Activated effector memory CD4-positive, alpha-beta T cell treated with anti-CD3 and anti-CD28 coated beads, Interleukin-2, amount 50 U/mL, for 16 hours (primary cell): Measurements from ENCODE around the gene SETD5.

Source experiments
- DNase-seq: peaks from one replicate; pipeline ENCODE4 v3.0.0-alpha.2; 2020

Gene SETD5

DNA sequence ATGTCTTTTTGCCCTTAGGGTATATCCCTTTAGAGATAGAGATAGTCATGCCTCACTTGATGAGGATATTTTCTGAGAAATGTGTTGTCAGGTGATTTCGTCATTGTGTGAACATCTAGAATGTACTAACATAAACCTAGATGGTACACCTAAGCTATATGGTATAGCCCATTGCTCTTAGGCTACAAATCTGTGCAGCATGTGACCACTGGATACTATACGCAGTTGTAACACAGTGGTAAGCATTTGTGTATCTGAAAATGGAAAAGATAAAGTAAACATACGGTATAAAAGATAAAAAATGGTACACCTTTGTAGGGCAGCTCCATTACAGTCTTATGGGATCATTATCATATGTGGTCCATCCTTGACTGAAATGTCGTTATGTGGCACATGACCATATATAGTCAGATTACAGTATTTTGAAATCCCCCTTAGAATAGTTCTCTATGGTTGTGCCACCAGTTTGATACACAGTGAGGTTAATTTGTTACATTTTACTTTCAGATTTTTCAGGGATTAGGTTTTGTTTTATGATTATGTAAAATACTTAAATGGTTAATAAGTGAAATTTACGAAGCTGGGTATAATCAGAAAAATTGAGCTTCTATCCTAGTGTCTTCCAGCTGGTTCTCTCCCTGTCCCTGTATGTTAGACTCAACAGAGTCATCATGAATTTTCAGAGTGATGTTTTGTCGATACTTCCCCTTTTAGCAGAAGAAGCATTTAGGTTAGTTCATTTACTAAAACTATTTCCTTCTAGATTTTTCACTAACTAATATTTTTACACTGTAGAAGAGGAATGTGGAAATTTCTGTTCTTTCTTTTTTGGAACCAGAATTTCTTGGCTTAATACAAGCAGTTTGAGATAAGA lies 12.8 kb downstream of the SETD5 start:
- DNase-seq = no peak

DNA sequence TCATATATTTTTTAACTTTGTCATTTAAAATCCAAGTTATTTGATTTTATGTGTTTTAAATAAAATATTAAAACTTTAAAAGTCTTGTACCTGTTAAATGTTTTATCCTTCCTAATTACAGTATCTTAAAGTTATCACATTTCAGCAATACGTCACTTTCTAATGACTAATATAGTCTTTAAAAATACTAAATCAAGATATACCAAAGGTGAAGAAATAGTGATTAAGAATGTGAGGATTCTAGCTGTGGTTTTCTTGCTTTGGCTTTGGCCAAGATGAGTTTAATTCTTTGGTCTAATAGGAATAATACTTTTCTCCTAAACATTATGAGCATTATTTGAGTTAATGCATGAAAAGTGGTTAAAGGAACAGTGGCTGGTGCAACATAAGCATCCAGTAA lies 13.9 kb downstream of the SETD5 start:
- no peak for DNase-seq

DNA sequence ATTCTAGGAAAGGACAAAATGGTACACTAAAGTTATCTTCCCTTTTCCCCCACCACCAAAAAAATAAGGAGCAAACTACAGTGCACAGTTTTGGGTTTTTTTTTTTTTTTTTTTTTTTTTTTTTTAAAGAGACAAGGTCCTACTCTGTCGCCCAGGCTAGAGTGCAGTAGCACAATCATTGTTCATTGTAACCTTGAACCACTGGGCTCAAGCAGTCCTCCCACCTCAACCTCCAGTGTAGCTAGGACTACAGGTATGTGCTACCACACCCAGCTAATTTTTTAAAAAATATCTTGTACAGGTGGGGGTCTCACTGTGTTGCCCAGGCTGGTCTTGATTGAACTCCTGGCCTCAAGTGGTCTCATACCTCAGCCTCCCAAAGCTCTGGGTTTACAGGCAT lies 14.9 kb downstream of the SETD5 start:
- DNase-seq = no peak

DNA sequence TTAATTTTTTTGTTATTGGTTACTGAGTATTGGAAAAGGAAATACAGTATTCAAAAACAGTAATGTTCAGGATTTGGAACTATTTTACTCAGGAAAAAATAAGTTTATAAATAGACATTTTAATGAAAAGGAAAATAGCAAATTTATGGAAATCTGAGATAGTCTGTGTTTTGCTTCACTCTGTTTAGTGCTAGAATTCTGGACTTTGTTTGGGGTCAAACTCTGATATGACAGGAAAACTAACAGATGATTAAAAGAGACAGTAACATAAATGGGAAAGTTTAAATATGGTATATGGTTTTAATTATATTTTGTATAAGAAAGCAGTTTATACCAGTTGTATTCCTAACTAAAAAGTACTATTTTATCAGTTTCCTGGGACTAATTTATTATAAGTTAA lies 17.4 kb downstream of the SETD5 start:
- no peak for DNase-seq

DNA sequence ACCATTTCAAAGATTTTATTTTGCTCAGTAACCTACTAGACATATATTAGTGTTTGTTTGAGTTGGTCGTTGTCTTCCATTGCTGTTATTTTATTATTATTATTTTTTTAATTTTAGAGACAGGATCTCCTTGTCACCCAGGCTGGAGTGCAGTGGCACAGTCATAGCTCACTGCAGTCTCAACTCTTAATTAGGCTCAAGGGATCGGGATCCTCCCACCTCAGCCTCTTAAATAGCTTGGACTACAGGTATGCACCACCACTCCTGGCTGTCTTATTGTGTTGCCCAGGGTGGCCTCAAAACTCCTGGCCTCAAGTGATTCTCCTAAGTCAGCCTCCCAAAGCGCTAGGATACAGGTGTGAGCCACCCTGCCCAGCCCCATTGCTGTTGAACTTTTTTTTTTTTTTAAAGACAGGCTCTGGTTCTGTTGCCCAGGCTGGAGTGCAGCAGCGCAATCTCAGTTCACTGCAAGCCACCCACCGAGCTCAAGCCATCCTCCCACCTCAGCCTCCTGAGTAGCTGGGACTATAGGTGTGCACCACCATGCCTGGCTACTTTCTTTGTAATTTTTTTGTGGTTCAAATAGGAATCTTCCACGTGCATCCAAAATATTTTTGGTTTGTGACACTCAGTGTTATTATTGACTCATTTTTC lies 18.2 kb downstream of the SETD5 start:
- DNase-seq = no peak

DNA sequence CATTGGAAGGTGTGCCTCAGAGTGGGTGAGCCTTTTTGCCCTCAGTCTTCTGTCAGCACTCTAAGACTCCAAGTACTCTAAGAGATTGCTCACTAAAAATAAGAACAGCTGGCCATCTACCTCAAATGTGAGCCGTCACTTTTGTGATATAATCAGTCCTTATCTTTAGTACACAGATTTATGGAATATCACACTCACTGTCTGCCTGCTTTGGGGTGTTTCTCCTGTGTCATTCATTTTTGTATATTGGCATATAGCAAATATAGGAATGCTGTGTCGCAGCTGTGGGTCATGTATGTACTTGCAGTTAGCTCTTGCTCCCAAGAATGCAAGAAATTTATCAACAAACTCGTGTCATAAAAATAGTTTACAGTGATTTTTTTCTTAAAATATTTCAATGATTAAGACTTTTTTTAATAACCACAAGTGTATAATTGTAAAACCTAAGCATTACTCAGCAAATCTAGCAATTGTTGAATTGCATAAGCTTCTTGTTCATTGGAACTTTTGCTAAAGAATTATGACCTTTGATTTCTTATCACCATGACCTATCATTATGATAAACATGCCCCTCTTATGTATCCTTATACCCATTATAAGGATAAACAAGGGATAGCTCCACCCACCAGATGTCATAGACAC lies 18.8 kb downstream of the SETD5 start:
- no peak for DNase-seq

DNA sequence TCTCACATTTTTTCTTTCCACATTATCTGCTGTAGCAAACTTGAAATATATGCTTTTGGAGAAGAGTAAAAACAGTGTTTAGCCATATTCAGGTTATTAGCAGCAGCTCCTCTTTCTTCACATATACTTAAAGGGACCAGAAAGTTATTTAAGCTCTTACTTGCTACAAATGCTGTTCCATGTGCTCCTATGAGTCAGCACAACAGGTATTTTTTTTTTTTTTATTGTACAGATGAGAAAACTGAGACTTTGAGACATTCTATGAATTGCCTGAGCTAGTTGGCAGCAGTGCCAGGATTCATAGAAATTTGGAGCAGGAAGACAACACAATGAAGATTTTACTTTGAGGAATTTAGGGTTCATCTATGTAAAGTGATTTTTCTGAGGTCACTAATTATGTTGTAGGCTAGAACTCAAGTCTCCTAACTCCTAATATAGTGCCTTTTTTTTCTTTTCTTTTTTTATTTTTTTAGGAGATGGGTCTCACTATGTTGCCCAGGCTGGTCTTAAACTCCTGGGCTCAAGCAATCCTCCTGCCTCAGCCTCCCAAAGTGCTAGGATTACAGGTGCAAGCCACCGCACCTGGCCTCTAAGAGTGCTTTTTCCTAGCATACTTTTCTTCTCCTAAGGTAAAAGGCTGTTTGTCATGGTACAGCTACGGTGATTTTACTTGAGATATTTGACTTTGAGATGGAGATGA lies 23.6 kb downstream of the SETD5 start:
- no peak for DNase-seq

DNA sequence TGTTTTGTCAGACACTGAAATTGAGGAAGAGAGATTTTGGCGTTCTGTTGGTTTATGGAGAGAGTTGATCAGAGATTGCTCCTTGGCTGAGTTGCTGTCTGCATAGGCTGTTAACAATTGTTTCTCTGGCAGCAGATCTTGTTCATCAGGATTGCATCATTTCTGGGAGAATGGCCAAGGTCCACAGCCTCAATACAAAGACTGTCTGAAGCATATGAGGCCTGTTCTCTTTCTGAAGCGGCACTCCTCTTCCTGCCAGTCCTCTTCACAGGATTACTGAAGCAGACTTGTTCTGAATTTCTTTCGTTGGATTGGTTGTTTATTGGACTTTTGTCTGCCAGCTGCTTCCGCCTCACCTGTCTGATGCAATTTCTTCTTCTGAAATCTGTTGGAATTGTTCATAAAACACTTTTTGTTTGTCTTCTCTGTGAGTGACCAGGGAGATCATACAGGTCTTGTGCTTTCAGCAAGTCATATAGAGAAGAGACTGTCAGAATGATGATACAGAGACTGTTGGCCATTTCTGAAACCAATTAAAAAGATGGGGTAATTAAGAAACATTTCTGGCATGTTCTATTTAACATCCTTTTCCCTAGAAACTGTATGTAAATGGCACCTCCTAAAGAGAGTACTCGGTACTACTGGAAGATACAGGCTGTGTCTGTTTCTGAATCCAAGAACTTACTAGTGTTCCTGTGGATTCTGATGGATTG lies 25.5 kb downstream of the SETD5 start:
- DNase-seq = no peak

DNA sequence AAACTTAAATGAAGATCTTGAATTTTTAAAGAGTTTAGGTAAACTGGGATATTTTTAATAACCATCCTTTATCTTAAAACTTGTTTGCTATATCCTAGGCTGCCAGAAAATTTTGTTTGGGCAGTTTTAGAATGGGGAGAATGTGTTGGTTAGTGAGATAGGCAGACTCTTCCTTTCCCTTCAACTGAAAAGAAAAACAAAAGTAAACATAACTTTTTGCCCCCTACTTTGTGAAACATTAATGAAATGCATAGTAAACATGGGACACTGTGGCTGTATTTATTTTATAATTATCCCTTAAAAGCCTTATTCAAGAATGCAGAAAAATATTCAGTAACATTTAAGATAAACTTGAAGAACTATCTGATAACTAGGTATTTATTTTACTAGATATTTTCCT lies 31.0 kb downstream of the SETD5 start:
- DNase-seq = no peak

DNA sequence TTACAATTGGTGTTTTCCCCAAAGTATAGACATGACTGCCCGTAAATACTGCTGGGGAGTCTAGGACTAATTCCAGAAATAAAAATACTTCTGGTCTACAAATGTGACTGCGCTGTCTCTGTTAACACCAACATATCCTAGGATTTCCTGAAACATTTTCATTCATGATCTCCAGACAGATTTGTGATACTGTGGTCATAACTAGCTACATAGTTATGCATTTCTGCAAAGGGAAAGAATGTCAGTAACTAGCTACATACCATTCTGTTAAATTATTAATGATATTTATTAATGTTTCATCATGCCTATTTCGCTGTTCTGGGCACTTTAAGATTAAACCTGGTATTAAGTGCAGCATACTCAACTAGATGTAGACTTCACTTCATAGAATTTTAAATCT lies 33.3 kb downstream of the SETD5 start:
- no peak for DNase-seq

DNA sequence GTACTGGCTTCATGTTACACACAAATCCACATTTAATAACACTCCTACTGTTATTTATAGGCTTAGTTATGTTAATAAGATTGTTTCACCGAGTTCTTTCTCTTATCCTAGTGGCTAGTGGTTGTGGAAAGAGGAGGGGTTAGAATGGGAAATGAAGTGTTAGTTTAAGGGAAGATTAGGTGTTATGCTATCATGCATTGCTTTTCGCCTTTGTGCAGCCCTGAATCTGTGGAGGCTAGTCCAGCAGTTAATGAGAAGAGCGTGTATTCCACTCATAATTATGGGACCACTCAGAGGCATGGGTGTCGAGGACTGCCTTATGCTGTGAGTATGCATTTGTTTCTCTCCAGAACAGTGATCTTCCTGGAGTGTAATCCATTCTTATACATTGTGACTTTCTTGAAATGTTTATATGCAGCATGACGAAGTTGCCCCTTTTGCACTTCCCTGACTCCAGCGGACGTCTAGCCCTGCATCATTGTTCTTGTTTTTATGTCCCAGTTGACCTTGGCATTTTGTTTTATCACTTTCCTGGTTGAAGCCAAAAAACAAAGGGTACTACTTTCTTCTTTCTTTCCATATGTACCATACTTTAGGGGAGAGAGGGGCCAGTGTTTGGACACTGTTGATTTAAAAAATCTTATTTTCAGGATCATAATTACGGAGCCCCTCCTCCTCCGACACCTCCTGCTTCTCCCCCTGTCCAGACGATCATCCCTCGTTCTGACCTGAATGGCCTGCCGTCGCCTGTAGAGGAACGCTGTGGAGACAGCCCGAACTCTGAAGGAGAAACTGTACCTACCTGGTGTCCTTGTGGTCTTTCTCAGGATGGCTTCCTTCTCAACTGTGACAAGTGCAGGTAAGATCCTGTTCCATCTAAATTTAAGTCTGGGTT lies 36.5 kb downstream of the SETD5 start:
- DNase-seq = no peak

DNA sequence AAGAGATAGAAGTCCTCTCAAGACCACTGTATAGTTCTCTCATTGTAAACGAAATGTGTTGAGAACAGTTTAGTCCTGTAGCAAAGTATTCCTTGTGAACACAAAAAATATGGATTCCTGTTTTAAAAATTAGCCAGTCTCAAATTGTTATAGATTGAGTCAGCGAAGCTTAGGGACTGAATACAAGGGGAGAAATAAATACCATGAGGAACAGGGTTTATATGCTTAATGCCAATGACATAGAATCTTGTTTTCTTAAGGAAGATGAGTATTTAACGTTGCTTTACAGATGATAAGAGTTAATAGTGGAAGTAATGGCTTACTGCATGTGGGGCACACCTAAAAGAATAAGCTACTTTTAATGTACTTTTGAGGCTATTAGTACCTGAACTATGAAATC lies 37.9 kb downstream of the SETD5 start:
- no peak for DNase-seq

DNA sequence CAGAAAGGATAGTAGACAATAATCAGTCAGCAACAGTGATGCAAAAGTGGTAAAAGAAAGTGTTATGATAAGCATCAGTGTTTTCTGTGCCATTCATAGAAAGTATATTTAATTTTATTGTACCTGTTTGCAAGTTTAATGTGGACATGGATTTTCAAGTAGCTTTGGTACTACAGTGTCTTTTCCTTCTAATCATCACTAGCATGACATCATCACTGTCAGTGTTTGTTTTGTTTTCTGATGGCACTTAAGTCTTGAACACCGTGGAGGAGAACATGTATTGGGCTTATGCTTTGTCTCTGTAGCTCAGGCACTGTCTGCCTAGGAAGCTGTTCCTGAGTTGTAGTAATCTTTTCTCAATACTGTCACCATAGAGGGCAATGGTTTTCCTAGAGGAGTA lies 41.9 kb downstream of the SETD5 start:
- DNase-seq = no peak

DNA sequence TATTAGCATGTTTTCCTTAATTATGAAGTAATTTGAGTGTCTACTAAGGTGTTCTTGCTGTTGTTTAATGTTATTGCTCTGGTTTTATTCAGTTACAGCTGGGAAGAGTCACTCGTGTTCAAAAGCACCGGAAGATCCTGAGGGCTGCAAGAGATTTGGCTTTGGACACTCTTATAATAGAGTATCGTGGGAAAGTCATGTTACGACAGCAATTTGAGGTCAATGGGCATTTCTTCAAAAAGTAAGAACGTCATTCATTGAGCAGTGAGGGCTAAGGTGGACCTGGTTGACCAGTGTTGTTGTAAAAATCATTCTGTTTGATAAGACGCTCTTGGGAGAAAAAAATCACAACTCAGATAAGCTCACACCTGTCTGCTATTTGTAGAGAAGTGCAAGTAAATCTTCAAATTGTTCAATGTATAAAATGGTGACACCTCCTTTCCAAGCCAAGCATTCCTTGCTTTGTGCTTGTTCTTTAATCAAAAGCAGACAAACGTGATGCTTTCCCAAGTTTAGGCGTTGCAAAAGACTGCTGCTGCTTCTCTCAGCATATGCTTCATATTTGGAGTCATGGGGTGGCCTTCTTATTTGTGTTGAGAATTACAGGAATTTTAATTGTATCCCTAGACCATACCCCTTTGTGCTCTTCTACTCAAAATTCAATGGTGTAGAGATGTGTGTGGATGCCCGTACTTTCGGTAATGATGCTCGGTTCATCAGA lies 44.2 kb downstream of the SETD5 start:
- DNase-seq = no peak

DNA sequence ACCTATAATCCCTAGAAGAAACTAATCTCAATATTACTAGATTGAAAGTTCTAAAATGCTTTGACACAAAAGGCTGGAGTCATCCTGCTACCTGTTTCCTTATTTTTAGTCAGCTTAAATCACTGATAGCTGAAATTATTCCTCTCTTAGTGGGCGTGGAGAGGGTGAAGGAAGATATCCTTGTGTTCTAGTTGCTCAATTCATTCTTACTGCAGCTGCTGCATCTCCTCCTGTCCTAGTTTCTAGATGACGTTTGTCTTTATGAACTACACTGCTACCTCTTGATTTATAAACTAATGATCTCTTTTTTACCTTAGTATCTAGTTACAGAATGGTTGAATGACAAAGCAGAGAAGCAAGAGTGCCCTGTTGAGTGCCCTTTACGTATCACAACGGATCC lies 50.7 kb downstream of the SETD5 start:
- DNase-seq = no peak

DNA sequence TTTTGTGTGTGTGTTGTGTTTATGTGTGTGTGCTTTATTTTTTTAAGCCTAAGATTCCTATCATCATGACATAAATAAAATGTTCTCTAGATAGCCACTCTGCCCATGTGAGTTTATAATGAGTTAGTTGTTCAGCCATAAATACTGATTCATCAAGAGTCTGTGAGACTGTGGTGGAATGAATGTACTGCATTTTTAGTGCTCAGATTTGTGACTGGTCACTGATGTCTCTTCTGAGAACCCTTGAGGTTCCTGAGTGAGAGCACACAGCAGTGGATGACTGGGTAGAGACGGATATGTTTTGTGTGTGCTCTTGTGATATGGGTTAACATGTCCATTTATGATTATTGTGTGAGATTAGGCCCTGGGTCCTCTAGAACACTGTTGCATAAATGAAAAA lies 51.2 kb downstream of the SETD5 start:
- DNase-seq = no peak

DNA sequence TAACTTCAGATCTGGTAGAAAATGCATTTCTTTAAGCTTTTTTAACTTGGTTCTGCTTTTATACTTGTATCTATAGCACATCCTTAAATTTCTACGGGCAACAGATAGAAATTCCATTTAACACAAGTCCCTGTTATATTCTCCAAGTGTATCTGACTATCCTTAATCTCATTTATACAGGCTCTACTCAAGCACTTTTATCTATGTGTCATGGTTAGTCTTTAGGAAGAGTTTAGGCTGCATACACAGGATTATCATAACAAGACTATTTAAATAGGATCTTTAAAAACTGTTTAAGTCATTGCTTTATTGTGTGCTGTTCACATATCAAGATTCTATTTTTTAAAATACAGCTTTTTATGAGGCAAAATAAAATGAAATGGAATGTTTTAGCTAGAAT lies 52.7 kb downstream of the SETD5 start:
- no peak for DNase-seq

DNA sequence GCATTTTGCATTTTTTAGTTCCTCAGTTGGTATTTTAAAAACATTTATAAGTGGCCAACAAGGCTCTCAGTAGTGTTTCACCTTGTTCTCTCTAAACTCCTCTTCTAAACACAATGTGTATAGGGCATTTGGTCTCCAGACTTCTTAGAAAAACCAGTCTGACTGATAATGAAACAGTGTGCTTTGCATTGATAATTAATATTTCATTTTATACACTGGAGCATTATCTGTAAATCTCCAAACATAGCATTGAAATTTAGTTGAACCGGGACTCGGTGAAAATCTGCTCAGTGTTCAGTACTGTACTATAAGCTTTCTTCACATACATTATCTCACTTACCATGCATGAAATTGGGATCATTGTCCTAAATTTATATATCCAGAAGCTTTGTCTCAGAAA lies 53.6 kb downstream of the SETD5 start:
- DNase-seq = no peak

DNA sequence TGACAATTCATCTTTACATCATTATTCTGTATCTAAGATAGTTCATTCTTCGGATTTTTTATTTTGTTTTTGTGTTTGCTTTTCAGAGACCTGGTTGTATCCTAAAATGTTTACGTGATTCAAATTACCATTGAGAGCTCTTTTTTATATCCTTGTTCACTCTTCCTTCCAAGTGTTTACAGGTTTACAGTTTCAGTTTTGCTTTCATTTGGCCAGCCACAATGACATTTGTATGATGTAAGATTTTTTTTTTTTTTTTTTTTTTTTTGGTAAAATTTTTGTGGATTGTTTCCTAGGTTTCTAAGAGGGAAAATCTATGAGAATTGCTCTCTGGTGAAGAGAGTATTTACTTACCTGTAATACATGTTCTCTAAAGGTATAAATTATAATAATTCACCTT lies 55.0 kb downstream of the SETD5 start:
- no peak for DNase-seq

DNA sequence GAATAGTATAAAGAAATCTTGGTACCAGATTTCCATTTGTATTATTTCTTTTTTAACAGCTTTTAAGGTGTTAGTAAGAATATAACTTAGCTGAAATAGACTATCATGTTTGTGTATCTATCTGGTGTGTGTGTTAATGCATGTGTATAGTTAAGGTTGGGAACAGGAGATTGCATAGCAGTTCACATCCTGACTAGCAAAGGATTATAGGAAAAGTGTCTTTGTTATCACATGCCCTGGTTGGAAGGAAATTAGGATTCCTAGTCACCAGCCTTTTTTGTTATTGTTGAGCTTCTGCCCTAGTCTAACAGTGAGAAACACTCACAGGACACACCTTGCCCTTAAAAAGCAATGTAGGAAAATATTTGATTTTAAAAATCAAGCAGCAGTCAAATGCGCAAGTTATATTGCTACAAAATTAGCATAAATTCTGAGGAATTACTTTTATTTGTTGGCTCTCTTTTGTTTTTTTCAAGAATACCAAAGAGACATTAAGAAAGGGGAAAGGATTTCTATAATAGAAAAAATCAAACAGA lies 58.2 kb downstream of the SETD5 start:
- DNase-seq = no peak

DNA sequence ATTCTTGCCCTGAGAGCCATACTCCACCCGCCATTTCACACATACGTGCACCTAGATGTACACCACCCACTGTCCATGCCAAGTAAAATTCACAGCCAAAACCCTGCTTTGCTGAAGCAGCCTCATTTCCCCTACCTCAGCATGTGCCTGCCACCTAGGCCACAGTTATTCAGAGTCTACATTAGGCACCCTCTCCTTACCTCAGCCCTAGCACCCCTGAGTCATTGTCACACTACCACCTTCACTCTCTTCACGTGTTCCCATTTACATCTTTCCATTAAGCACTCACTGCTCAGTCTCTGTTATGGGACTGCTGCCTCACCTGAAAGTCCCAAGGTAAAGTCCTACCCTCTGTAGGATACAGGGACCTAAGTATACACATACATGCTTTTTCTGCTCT lies 70.0 kb downstream of the SETD5 start:
- DNase-seq = no peak
